ENCODE results near the gene MEIS2. TPM values are rescaled to one million over a fixed set of nuclear protein-coding genes. Genes with fewer than 3 reads are reported as not detected.

The MEIS2 gene
- total RNA-seq, 1 experiment from 2014 or later, result 17.5 TPM

DNA sequence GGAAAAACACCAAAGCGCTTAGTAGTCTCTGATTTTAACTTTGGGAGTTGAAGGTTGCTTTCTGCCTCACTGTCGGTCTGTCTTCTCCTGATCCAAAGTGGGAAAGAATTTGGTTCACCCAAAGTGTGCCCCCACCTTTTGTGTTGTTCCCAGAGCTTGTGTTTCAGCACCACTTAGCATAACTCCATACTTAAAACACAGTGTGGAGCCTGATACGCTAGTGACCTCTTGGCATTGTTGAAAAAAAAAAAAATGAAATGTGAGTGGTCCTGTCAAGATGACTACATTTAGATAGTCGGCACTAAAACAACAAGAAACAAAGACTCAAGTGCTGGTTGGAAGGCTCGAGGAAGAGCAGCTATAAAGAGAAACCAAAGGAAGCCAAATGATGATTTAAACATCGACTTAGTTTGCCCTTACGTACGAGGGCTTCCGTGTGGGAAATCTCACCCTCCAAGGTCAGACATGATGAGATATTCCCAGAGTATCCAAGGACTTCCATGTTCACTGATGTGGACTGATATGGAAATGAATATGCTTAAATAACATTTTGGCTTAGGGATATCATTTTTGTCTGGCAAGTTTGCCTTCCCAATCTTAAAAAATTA lies 178.8 kb downstream of the MEIS2 start:
- ChIA-PET POLR2A (ENCODE audit: unreplicated experiment) (no interaction called here), CTCF (interaction anchor here (0.6 kb wide), 2 partner anchors 924 to 1497 kb away, joined by 3 to 4 read pairs; no protein-coding TSS in a partner anchor)
- Histone ChIP-seq H3K79me2 (ENCODE audit: low read length) (no peaks in the 10 kb centered on the region), H3K27me3 (ENCODE audit: low read length) (no peaks in the 10 kb centered on the region), H3K27ac (ENCODE audit: low read length) (no peak overlapping the region), H3K9me2 (replicated peaks; ENCODE audit: low read length) (no peaks in the 10 kb centered on the region), H3F3A (ENCODE audit: low read length, unreplicated experiment) (no peaks in the 10 kb centered on the region), H4K20me1 (ENCODE audit: low read length) (no peaks in the 10 kb centered on the region), H3K4me3 (ENCODE audit: low read length) (no peak overlapping the region), H2AFZ (ENCODE audit: low read length) (no peak overlapping the region), H3K9me3 (ENCODE audit: low read length) (no peaks in the 10 kb centered on the region), H3K4me1 (ENCODE audit: insufficient read depth, low read length) (no peaks in the 10 kb centered on the region), H3K4me2 (ENCODE audit: low read length) (no peak overlapping the region), H3K36me3 (ENCODE audit: low read depth, low read length) (no peaks in the 10 kb centered on the region), H3K9ac (ENCODE audit: low read length) (no peak overlapping the region)
- ATAC-seq (no peak), DNase-seq (no peak)
- TF ChIP-seq EZH2 (IDR thresholded peaks at IDR 0.05; ENCODE audit: low read length, unreplicated experiment) (no peak), EZH2phosphoT487 (IDR thresholded peaks at IDR 0.05; ENCODE audit: borderline replicate concordance, low read length) (no peak)
- TF ChIP-seq, protein P1, sequence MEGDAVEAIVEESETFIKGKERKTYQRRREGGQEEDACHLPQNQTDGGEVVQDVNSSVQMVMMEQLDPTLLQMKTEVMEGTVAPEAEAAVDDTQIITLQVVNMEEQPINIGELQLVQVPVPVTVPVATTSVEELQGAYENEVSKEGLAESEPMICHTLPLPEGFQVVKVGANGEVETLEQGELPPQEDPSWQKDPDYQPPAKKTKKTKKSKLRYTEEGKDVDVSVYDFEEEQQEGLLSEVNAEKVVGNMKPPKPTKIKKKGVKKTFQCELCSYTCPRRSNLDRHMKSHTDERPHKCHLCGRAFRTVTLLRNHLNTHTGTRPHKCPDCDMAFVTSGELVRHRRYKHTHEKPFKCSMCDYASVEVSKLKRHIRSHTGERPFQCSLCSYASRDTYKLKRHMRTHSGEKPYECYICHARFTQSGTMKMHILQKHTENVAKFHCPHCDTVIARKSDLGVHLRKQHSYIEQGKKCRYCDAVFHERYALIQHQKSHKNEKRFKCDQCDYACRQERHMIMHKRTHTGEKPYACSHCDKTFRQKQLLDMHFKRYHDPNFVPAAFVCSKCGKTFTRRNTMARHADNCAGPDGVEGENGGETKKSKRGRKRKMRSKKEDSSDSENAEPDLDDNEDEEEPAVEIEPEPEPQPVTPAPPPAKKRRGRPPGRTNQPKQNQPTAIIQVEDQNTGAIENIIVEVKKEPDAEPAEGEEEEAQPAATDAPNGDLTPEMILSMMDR (conservative IDR thresholded peaks at IDR 0.05; ENCODE audit: low read depth, low read length), result no peak
- no TSS peak for BruUV-seq (replicated peaks)
- intact Hi-C loops (cut with micrococcal nuclease), result no loop called here

DNA sequence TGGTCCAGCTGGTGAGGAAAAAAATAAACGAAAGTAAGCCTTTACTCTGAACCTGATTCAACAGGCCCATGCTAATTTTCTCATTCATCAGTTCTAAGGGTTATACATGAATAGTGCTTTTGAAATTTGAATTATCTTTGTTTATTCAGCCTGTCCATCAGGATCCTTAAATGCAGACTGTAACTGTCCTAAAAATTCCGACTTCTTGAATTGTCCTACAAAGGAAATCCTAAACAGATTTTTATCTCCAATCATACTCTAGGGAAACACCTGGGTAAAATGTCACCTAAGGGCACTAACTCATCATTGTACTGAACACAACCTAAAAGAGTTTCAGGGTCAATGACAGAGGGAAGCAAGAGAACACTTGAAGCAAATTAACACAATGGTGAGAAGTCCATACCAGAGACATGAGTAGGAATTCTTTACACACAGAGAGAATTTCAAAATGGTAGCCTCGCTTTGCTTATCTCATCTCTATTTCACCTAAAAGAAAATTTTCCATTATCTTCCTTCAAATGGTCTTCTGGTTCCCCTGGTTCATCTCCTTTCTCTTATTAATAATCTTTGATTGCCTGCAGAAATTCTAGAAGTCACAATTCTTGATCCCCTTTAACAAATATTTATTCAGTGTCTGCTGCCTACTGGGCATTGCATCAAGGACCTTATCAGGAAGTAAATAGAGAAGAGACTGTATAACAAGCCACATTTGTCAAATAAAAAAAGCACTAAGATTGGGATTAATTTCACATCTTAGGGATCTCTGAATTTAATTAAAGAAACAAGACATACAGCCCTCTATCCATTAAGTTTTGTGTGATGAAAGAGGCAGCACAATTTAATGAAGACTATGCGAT lies 182.7 kb downstream of the MEIS2 start:
- TF ChIP-seq EZH2 (IDR thresholded peaks at IDR 0.05; ENCODE audit: low read length, unreplicated experiment) (no peak), EZH2phosphoT487 (IDR thresholded peaks at IDR 0.05; ENCODE audit: borderline replicate concordance, low read length) (no peak)
- TF ChIP-seq, protein P1 (conservative IDR thresholded peaks at IDR 0.05; ENCODE audit: low read depth, low read length), result no peak
- Histone ChIP-seq H4K20me1 (ENCODE audit: low read length) (no peaks in the 10 kb centered on the region), H2AFZ (ENCODE audit: low read length) (no peak overlapping the region), H3K4me3 (ENCODE audit: low read length) (no peak overlapping the region), H3K4me2 (ENCODE audit: low read length) (no peak overlapping the region), H3K27me3 (ENCODE audit: low read length) (no peaks in the 10 kb centered on the region), H3K9me3 (ENCODE audit: low read length) (no peaks in the 10 kb centered on the region), H3K36me3 (ENCODE audit: low read depth, low read length) (no peaks in the 10 kb centered on the region), H3K4me1 (ENCODE audit: insufficient read depth, low read length) (no peaks in the 10 kb centered on the region), H3K9me2 (replicated peaks; ENCODE audit: low read length) (no peaks in the 10 kb centered on the region), H3K27ac (ENCODE audit: low read length) (no peak overlapping the region), H3K79me2 (ENCODE audit: low read length) (no peaks in the 10 kb centered on the region), H3K9ac (ENCODE audit: low read length) (no peak overlapping the region), H3F3A (ENCODE audit: low read length, unreplicated experiment) (no peaks in the 10 kb centered on the region)
- POLR2A ChIA-PET (ENCODE audit: unreplicated experiment), result no interaction called here
- CTCF ChIA-PET, result no interaction called here
- no TSS peak for BruUV-seq (replicated peaks)
- intact Hi-C loops (cut with micrococcal nuclease), result no loop called here
- DNase-seq (no peak), ATAC-seq (no peak)
